ENCODE measurements around the gene GRIK4.

Gene GRIK4

GRCh38 chr11:120509346-120510053 is 2.0 kb upstream of the GRIK4 start:
- H3K4me3 ChIP-seq (ENCODE audit: low read depth, low read length): no peak overlapping the region

GRCh38 chr11:120510406-120511115 is 987 bp upstream of the GRIK4 start:
- DNase-seq (ENCODE audit: low read depth): no peak
- TF ChIP-seq CTCF (IDR thresholded peaks at IDR 0.05; ENCODE audit: low read depth, low read length, missing control alignments): no peak
- H3K4me3 ChIP-seq (ENCODE audit: low read depth, low read length): no peak overlapping the region

More at GRCh38 chr11:120509346-120510053, 2.0 kb upstream of the GRIK4 start:
- DNase-seq (ENCODE audit: low read depth): no peak
- TF ChIP-seq CTCF (IDR thresholded peaks at IDR 0.05; ENCODE audit: low read depth, low read length, missing control alignments): no peak

- no peak for TF ChIP-seq CTCF (IDR thresholded peaks at IDR 0.05; ENCODE audit: low read depth, low read length, missing control alignments)
- DNase-seq (ENCODE audit: low read depth): no peak
- peak overlapping the region; percentile 22; the same call in 1 of the 2 replicates for H3K4me3 ChIP-seq (ENCODE audit: low read depth, low read length)
Observed at GRCh38 chr11:120511820-120512738, 531 bp downstream of the GRIK4 start.

- no peak overlapping the region for H3K4me3 ChIP-seq (ENCODE audit: low read depth, low read length)
- no peak for TF ChIP-seq CTCF (IDR thresholded peaks at IDR 0.05; ENCODE audit: low read depth, low read length, missing control alignments)
- DNase-seq (ENCODE audit: low read depth): no peak
Observed at GRCh38 chr11:120512739-120513435, 1.3 kb downstream of the GRIK4 start.

- no peak for DNase-seq (ENCODE audit: low read depth)
- TF ChIP-seq CTCF (IDR thresholded peaks at IDR 0.05; ENCODE audit: low read depth, low read length, missing control alignments): no peak
- H3K4me3 ChIP-seq (ENCODE audit: low read depth, low read length): no peak overlapping the region
Observed at GRCh38 chr11:120513436-120514315, 2.1 kb downstream of the GRIK4 start.
